SK-N-SH treated with all-trans-retinoic acid at 6 μM for 48 hours (cell line): Measurements from ENCODE around the gene MKNK2.

Experiments
- SNAI2 ChIP-seq: fragments of 250-450 bp; sonication (Bioruptor Pico); IDR thresholded peaks from 2 replicates; pipeline ENCODE4 v1.5.0; 2020; ENCODE audit warnings: mild to moderate bottlenecking, moderate library complexity
- ZFP30 ChIP-seq: fragments of 450-650 bp; formaldehyde crosslinking; IDR thresholded peaks from 2 replicates; pipeline ENCODE4 v1.5.0; 2022; ENCODE audit warnings: mild to moderate bottlenecking, moderate library complexity

GRCh38 chr19:2062389-2062729, 11.3 kb upstream of the MKNK2 start:
- TF ChIP-seq ZFP30 (CRISPR knock-in tag) (no peak), SNAI2 (CRISPR knock-in tag) (no peak)
